Testis (tissue), 2 donors: ENCODE measurements around the gene CHMP6.

Experiments used
- CTCF ChIP-seq, 3 experiments: fragments of 450-650 bp in 2 of 3; fragments of 200-600 bp in 1 of 3; sonication (generic) in 1 of 3; IDR thresholded peaks; one replicate each; pipeline ENCODE4 v1.5.1; 2016 to 2019; ENCODE audit warnings: antibody characterized with exemption in 3 of 3, mild to moderate bottlenecking in 2 of 3, moderate library complexity in 1 of 3
- POLR2A ChIP-seq: fragments of 450-650 bp; IDR thresholded peaks from one replicate; pipeline ENCODE4 v1.6.1; 2017; ENCODE audit warnings: antibody characterized with exemption, mild to moderate bottlenecking, moderate library complexity

GRCh38 chr17:81018044-81018802 is 26.6 kb downstream of the CHMP6 start:
- TF ChIP-seq CTCF (IDR thresholded peaks at IDR 0.05): no peak
- no peak for TF ChIP-seq POLR2A
